ENCODE data around the gene LARGE2.

LARGE2 gene

GRCh38 chr11:45889555-45889954, 32.9 kb upstream of the LARGE2 start:
- no peak overlapping the region for H3K4me3 ChIP-seq (ENCODE audit: low read length)
- no peak for TF ChIP-seq CTCF (conservative IDR thresholded peaks at IDR 0.05; ENCODE audit: low read depth, low read length)
- no peak for DNase-seq (ENCODE audit: low read depth)

GRCh38 chr11:45889966-45890365, 32.5 kb upstream of the LARGE2 start:
- DNase-seq (ENCODE audit: low read depth) = no peak
- no peak for TF ChIP-seq CTCF (conservative IDR thresholded peaks at IDR 0.05; ENCODE audit: low read depth, low read length)

GRCh38 chr11:45890886-45891550, 31.4 kb upstream of the LARGE2 start:
- TF ChIP-seq CTCF (conservative IDR thresholded peaks at IDR 0.05; ENCODE audit: low read depth, low read length) = no peak
- no peak overlapping the region for H3K4me3 ChIP-seq (ENCODE audit: low read length)
- no peak for DNase-seq (ENCODE audit: low read depth)

More at GRCh38 chr11:45889966-45890365, 32.5 kb upstream of the LARGE2 start:
- no peak overlapping the region for H3K4me3 ChIP-seq (ENCODE audit: low read length)

- H3K4me3 ChIP-seq (ENCODE audit: low read length) = no peak overlapping the region
- DNase-seq (ENCODE audit: low read depth) = no peak
- no peak for TF ChIP-seq CTCF (conservative IDR thresholded peaks at IDR 0.05; ENCODE audit: low read depth, low read length)
These were observed 29.6 kb upstream of the LARGE2 start for GRCh38 chr11:45892856-45893255.

- TF ChIP-seq CTCF (conservative IDR thresholded peaks at IDR 0.05; ENCODE audit: low read depth, low read length) = no peak
- H3K4me3 ChIP-seq (ENCODE audit: low read length) = no peak overlapping the region
- DNase-seq (ENCODE audit: low read depth) = no peak
These were observed 27.8 kb upstream of the LARGE2 start for GRCh38 chr11:45894555-45895247.

- TF ChIP-seq CTCF (conservative IDR thresholded peaks at IDR 0.05; ENCODE audit: low read depth, low read length) = no peak
- no peak for DNase-seq (ENCODE audit: low read depth)
- H3K4me3 ChIP-seq (ENCODE audit: low read length) = no peak overlapping the region
These were observed 26.8 kb upstream of the LARGE2 start for GRCh38 chr11:45895553-45896259.
